Mesenchymal stem cell (in vitro differentiated cells and primary cell): Measurements from ENCODE around the gene FBXO47.

Experiments
- DNase-seq: peaks from one replicate; pipeline ENCODE4 v3.0.0-alpha.2; 2013
- H2AFZ ChIP-seq: one replicate; pipeline ENCODE4 v1.6.1; 2013; ENCODE audit warnings: low read depth, mild to moderate bottlenecking, control low read depth, inconsistent platforms, low read length, moderate library complexity
- H2AK5ac ChIP-seq: 2 replicates; pipeline ENCODE4 v1.6.1; 2013; ENCODE audit warnings: low read length, moderate library complexity, mild to moderate bottlenecking, inconsistent platforms; ENCODE audit not compliant: severe bottlenecking
- H2BK120ac ChIP-seq: one replicate; pipeline ENCODE4 v1.6.1; 2013; ENCODE audit warnings: low read depth, mild to moderate bottlenecking, inconsistent platforms, low read length, moderate library complexity
- H2BK12ac ChIP-seq, 2 experiments: one replicate each; pipeline ENCODE4 v1.6.1; 2013; ENCODE audit warnings: inconsistent platforms in 2 of 2, low read length in 2 of 2, mild to moderate bottlenecking in 2 of 2, moderate library complexity in 2 of 2, control low read depth in 1 of 2
- H2BK15ac ChIP-seq: one replicate; pipeline ENCODE4 v1.6.1; 2013; ENCODE audit warnings: mild to moderate bottlenecking, low read depth, inconsistent platforms; ENCODE audit not compliant: poor library complexity, severe bottlenecking
- H2BK5ac ChIP-seq: 2 replicates; pipeline ENCODE4 v1.6.1; 2013; ENCODE audit warnings: low read depth, mild to moderate bottlenecking, low read length, control low read depth, inconsistent platforms; ENCODE audit not compliant: poor library complexity, severe bottlenecking
- H3K14ac ChIP-seq, 2 experiments: one replicate each; pipeline ENCODE4 v1.6.1; 2013; ENCODE audit warnings: inconsistent platforms in 2 of 2, low read length in 2 of 2, control low read depth in 1 of 2, mild to moderate bottlenecking in 1 of 2, moderate library complexity in 1 of 2
- H3K18ac ChIP-seq, 2 experiments: one replicate each; pipeline ENCODE4 v1.6.1; 2013; ENCODE audit warnings: inconsistent platforms in 2 of 2, low read length in 2 of 2, control low read depth in 1 of 2, low read depth in 1 of 2, mild to moderate bottlenecking in 1 of 2
- H3K23ac ChIP-seq, 2 experiments: one replicate each; pipeline ENCODE4 v1.6.1; 2013; ENCODE audit warnings: inconsistent platforms in 2 of 2, low read length in 2 of 2, mild to moderate bottlenecking in 2 of 2, moderate library complexity in 2 of 2, control low read depth in 1 of 2
- H3K27ac ChIP-seq: 2 replicates; pipeline ENCODE4 v1.5.1; 2013; ENCODE audit warnings: mild to moderate bottlenecking, moderate library complexity, low read length, control low read depth, inconsistent platforms; ENCODE audit not compliant: poor library complexity, severe bottlenecking
- H3K27me3 ChIP-seq, 2 experiments: 2 replicates each; pipeline versions ENCODE4 v1.6.1 to v1.7.0; 2013; ENCODE audit warnings: low read length in 2 of 2, mild to moderate bottlenecking in 2 of 2, moderate library complexity in 2 of 2, control low read depth in 1 of 2, inconsistent platforms in 1 of 2; ENCODE audit not compliant: control insufficient read depth in 1 of 2, insufficient read depth in 1 of 2
- H3K36me3 ChIP-seq, 2 experiments: 2 replicates each; pipeline versions ENCODE4 v1.6.1 to v1.7.0; 2013; ENCODE audit warnings: low read length in 2 of 2, control low read depth in 1 of 2, inconsistent platforms in 1 of 2, low read depth in 1 of 2, mild to moderate bottlenecking in 1 of 2; ENCODE audit not compliant: insufficient read depth in 2 of 2, control insufficient read depth in 1 of 2
- H3K4ac ChIP-seq, 2 experiments: one replicate each; pipeline ENCODE4 v1.6.1; 2013; ENCODE audit warnings: inconsistent platforms in 2 of 2, low read length in 2 of 2, mild to moderate bottlenecking in 2 of 2, moderate library complexity in 2 of 2, control low read depth in 1 of 2, low read depth in 1 of 2
- H3K4me1 ChIP-seq: 2 replicates; pipeline ENCODE4 v1.6.1; 2013; ENCODE audit warnings: low read depth, low read length, control low read depth; ENCODE audit not compliant: control insufficient read depth, insufficient read depth
- H3K4me2 ChIP-seq: 2 replicates; pipeline ENCODE4 v1.6.1; 2013; ENCODE audit warnings: low read length, mild to moderate bottlenecking, inconsistent platforms; ENCODE audit not compliant: poor library complexity, severe bottlenecking
- H3K4me3 ChIP-seq, 2 experiments: 2 replicates each; pipeline versions ENCODE4 v1.5.1 to v1.7.0; 2013; ENCODE audit warnings: low read length in 2 of 2, mild to moderate bottlenecking in 2 of 2, control low read depth in 1 of 2, low read depth in 1 of 2; ENCODE audit not compliant: insufficient read depth in 1 of 2
- H3K79me1 ChIP-seq: replicated peaks from 2 replicates; pipeline ENCODE4 v1.6.1; 2013; ENCODE audit warnings: mild to moderate bottlenecking, control low read depth, low read length, inconsistent platforms; ENCODE audit not compliant: poor library complexity, severe bottlenecking
- H3K9ac ChIP-seq: 2 replicates; pipeline ENCODE4 v1.7.0; 2013; ENCODE audit warnings: mild to moderate bottlenecking, low read length, moderate library complexity
- H3K9me3 ChIP-seq: 2 replicates; pipeline ENCODE4 v1.7.0; 2013; ENCODE audit warnings: mild to moderate bottlenecking, low read length; ENCODE audit not compliant: control insufficient read depth
- H4K8ac ChIP-seq: one replicate; pipeline ENCODE4 v1.6.1; 2013; ENCODE audit warnings: inconsistent platforms, mild to moderate bottlenecking, low read length, moderate library complexity
- H4K91ac ChIP-seq: one replicate; pipeline ENCODE4 v1.6.1; 2013; ENCODE audit warnings: mild to moderate bottlenecking, low read length, inconsistent platforms
- WGBS: methylation state at CpG from one replicate; pipeline ENCODE4 v1.1.7; 2013; ENCODE audit warnings: mixed read lengths; 5-methylcytosine and 5-hydroxymethylcytosine counted together

Gene FBXO47

DNA sequence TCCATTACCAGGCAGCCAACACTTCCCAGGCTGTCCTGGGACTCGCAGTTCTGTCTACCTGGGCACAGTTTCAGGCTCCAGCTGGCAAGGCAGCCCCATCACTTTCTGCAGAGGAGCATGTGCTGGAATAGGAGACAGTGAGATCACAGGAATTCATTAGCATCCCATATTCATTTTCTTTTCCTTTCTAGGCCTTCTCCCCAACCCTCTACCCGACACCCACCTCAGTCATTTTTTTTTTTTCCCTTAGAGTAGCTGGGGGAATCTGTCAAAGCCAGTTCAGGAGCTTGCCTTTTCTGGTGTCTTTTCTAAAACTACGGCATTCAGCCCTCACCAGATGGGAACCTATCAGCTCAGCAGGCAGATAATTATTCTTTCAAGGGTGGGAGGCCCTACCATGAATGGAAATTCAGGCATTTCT is 42.4 kb upstream of the FBXO47 start:
- no peak overlapping the region for H2AFZ ChIP-seq
- H3K9ac ChIP-seq, result no peak overlapping the region
- peaks cover 5% of the 10 kb centered on the region for H3K4me1 ChIP-seq
- 80% methylated on average over 3 of the region's 3 CpGs for WGBS
- no peaks in the 10 kb centered on the region for H3K9me3 ChIP-seq
- H3K4ac ChIP-seq, result no peak overlapping the region
- H3K27me3 ChIP-seq, result peaks cover 0 to 19% of the 10 kb centered on the region in 2 experiments
- H3K14ac ChIP-seq, result no peak overlapping the region
- no peak overlapping the region for H3K23ac ChIP-seq
- H3K36me3 ChIP-seq, result no peaks in the 10 kb centered on the region
- no peak overlapping the region for H2BK12ac ChIP-seq
- no peak overlapping the region for H3K18ac ChIP-seq
- no peak for DNase-seq
- H2AK5ac ChIP-seq, result no peak overlapping the region
- H3K27ac ChIP-seq, result no peak overlapping the region
- H3K4me2 ChIP-seq, result no peak overlapping the region
- H2BK5ac ChIP-seq, result no peak overlapping the region
- no peak overlapping the region for H4K8ac ChIP-seq
- no peak overlapping the region for H2BK15ac ChIP-seq
- no peaks in the 10 kb centered on the region for H3K79me1 ChIP-seq
- H4K91ac ChIP-seq, result no peak overlapping the region
- no peak overlapping the region for H2BK120ac ChIP-seq
- H3K4me3 ChIP-seq, result no peak overlapping the region

DNA sequence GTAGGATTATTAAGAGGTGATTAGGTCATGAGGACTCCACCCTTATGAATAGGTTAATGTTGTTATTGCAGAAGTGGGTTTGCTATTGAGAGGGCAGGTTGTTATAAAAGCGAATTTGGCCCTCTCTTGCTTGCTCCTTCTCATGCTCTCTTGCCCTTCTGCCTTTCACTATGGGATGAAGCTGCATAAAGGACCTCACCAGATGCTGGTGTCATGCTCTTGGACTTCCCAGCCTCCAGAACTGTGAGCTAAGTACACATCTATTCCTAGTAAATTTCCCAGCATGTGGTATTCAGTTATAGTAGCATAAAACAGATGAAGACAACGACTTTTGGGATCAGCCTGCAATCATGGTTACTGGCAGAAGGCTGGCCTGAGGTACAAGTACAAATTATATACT is 41.4 kb upstream of the FBXO47 start:
- H3K9ac ChIP-seq, result no peak overlapping the region
- 40% methylated on average over 1 of the region's 2 CpGs for WGBS
- no peak overlapping the region for H2BK15ac ChIP-seq

DNA sequence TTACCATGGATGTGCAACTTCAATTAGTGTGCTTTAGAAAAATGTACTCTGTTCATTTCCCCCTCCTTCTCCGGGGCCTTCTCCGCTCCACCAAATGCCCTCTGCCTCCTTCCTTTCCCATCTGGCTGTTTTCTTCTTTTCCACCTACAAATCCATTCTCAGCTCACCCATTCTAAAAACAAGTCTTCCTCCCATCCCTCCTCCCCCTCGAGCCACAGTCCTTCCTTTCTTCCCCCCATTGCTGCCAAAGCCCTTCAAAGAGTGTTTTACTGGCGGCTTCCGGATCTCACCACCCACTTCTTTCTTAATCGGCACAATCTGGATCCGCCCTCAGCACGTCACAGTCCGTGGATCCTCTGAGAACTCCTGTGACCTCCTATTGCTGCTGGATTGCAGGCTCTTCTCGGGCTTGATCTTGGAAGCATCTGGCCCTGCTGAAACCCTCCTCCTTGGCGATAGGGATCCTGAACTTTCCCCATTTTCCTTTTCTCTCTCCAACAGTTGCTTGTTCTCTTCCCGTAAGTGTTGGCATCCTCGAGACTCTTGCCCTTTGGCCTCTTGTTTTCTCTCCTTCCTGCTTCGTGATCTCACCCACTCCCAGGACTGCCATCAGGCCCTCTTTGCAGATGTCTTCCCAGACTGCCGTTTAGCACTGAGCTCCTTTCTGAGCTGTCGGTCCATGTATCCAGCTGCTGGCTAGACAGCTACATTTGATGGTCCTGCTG is 36.0 kb upstream of the FBXO47 start:
- H3K36me3 ChIP-seq, result no peaks in the 10 kb centered on the region
- H2BK120ac ChIP-seq, result no peak overlapping the region
- WGBS, result 78% methylated on average over 16 of the region's 16 CpGs
- no peak overlapping the region for H4K8ac ChIP-seq
- no peak overlapping the region for H3K27ac ChIP-seq
- H2BK15ac ChIP-seq, result no peak overlapping the region
- H2BK5ac ChIP-seq, result no peak overlapping the region
- H3K4me1 ChIP-seq, result no peaks in the 10 kb centered on the region
- H3K23ac ChIP-seq, result no peak overlapping the region
- no peak overlapping the region for H3K18ac ChIP-seq
- H3K79me1 ChIP-seq, result no peaks in the 10 kb centered on the region
- H3K4me3 ChIP-seq, result peak overlapping the region in 1 of 2 experiments; percentile 65
- no peak overlapping the region for H3K4ac ChIP-seq
- DNase-seq, result no peak
- H4K91ac ChIP-seq, result no peak overlapping the region
- peaks cover 0 to 29% of the 10 kb centered on the region in 2 experiments for H3K27me3 ChIP-seq
- H2AK5ac ChIP-seq, result no peak overlapping the region
- H2AFZ ChIP-seq, result no peak overlapping the region
- peak overlapping the region; percentile 90 for H3K9ac ChIP-seq
- peak overlapping the region in 1 of 2 experiments; percentile 33 for H2BK12ac ChIP-seq
- no peak overlapping the region for H3K4me2 ChIP-seq
- H3K9me3 ChIP-seq, result no peaks in the 10 kb centered on the region
- H3K14ac ChIP-seq, result no peak overlapping the region

More for the DNA sequence above, 41.4 kb upstream of the FBXO47 start:
- H3K4me2 ChIP-seq, result no peak overlapping the region
- H3K4me3 ChIP-seq, result no peak overlapping the region
- H4K91ac ChIP-seq, result no peak overlapping the region
- no peak overlapping the region for H2AFZ ChIP-seq
- no peaks in the 10 kb centered on the region for H3K9me3 ChIP-seq
- H2AK5ac ChIP-seq, result no peak overlapping the region
- no peak overlapping the region for H3K27ac ChIP-seq
- H3K23ac ChIP-seq, result no peak overlapping the region
- no peak for DNase-seq
- H3K18ac ChIP-seq, result no peak overlapping the region
- H3K14ac ChIP-seq, result no peak overlapping the region
- H3K36me3 ChIP-seq, result no peaks in the 10 kb centered on the region
- no peak overlapping the region for H3K4ac ChIP-seq
- peaks cover 0 to 19% of the 10 kb centered on the region in 2 experiments for H3K27me3 ChIP-seq
- no peaks in the 10 kb centered on the region for H3K79me1 ChIP-seq
- H2BK120ac ChIP-seq, result no peak overlapping the region
- no peak overlapping the region for H2BK5ac ChIP-seq
- no peak overlapping the region for H4K8ac ChIP-seq
- H2BK12ac ChIP-seq, result no peak overlapping the region
- peaks cover 5% of the 10 kb centered on the region for H3K4me1 ChIP-seq

DNA sequence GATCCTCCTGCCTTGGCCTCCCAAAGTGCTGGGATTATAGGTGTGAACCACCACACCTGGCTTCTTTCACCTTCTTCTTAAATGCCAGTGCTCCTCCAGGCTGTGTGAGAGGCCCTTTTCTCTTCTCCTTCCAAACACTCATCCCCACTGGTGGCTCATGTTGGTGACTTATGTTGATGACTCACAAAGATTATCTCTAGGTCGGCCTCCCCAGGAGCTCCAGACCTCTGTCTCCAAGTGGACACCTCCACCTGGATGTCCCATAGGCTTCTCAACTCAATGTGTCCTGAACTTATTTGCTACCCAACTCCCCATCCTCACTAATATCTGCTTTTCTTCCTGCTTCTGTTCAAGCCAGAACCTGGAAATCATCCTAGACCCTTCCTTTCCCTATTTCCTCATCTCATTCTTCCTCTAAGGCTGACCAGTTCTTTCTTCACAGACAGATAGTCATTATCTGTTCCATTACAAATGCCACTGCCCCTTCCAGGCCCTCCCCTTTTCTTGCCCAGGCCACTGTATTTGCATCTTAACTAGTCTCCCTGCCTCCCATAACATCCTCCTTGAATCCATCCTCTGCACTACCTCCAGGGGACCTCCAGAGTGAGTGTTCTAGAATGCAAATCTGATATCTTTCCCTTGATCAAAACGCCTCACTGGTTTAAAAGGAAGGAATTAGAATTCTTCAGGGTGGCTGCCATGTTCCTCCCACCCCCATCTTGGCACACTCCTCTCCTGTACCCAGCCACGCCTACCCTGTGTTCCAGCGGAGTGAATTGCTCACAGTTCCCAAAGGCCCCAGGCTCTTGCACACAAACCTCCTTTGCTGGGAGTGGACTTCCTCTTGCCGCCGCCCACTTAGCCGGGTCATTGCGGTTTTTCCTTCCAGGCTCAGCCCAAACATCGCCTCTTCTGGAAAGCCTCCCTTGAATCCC is 34.8 kb upstream of the FBXO47 start:
- no peak overlapping the region for H3K27ac ChIP-seq
- 57% methylated on average over 8 of the region's 9 CpGs for WGBS
- H3K14ac ChIP-seq, result no peak overlapping the region
- no peak overlapping the region for H2BK15ac ChIP-seq
- H3K9ac ChIP-seq, result peak overlapping the region; percentile 90
- H2BK120ac ChIP-seq, result no peak overlapping the region
- H3K79me1 ChIP-seq, result no peaks in the 10 kb centered on the region
- no peaks in the 10 kb centered on the region for H3K4me1 ChIP-seq
- peak; percentile 63 for DNase-seq
- H2AK5ac ChIP-seq, result no peak overlapping the region
- H4K91ac ChIP-seq, result no peak overlapping the region
- H3K4ac ChIP-seq, result no peak overlapping the region
- H3K4me2 ChIP-seq, result no peak overlapping the region
- H3K36me3 ChIP-seq, result no peaks in the 10 kb centered on the region
- no peak overlapping the region for H2BK5ac ChIP-seq
- no peak overlapping the region for H3K23ac ChIP-seq
- no peak overlapping the region for H2AFZ ChIP-seq
- H2BK12ac ChIP-seq, result peak overlapping the region in 1 of 2 experiments; percentile 31
- H4K8ac ChIP-seq, result peak overlapping the region; percentile 80
- H3K18ac ChIP-seq, result peak overlapping the region in 1 of 2 experiments; percentile 4
- H3K4me3 ChIP-seq, result peak overlapping the region in 1 of 2 experiments; percentile 65
- H3K9me3 ChIP-seq, result peaks cover 7% of the 10 kb centered on the region
- peaks cover 0 to 29% of the 10 kb centered on the region in 2 experiments for H3K27me3 ChIP-seq
